GM18951 (cell line): ENCODE results near the gene ZNRF3.

Experiments used
- POLR2A ChIP-seq: IDR thresholded peaks from 4 replicates; pipeline ENCODE4 v1.6.1; 2011; ENCODE audit warnings: mild to moderate bottlenecking; ENCODE audit not compliant: insufficient read length, insufficient read depth; ENCODE audit errors: extremely low read depth
- in situ Hi-C: fragments of 300-500 bp; cut with MboI; formaldehyde crosslinking; loops from one replicate; pipeline ENCODE4 v1.12.0; 2022; ENCODE audit warnings: low sequenced_read_pairs, mixed read lengths, inconsistent platforms; ENCODE audit not compliant: unreplicated experiment

ZNRF3 gene

DNA sequence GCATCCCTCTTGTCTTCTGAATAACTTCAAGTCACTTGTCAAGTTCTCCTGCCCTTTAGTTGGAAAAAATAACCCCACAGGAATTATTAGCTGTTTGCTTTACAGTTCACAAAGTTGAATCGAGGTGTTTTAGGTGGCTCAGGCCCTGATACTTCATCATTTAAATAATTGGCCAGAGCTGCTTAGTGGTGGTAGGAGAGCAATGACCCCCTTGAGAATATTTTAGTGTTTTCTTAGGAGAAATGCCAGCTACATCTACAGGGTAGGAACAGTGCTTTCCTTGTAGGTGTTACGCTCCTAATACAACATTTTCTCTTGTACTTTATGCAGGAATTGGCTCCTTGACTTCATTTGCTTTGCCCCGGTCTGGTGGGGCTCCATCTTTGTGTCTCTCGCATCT lies 105.1 kb downstream of the ZNRF3 start:
- TF ChIP-seq POLR2A = no peak
- in situ Hi-C loops = no loop called here

DNA sequence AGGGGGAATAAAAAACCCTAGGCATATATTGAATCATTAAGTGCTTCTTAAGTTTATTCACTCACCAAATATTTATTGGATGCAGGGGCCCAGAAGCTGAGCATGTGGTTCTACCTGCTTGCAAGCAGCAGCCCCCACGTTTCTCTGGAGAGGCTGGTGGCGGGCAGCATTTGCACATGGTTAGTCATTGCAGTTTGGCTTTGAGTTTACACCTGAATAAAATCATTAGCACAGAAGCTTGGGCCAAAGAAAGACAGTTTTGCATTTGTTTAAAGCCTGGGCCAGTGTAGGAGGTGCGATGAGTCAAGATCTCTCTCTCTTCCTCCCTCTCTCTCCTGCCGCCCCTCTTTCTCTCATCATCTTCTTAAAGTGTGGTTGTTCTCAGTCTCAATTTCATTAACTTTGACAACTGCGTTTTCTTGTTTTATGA lies 105.7 kb downstream of the ZNRF3 start:
- no peak for TF ChIP-seq POLR2A
- in situ Hi-C loops = no loop called here

DNA sequence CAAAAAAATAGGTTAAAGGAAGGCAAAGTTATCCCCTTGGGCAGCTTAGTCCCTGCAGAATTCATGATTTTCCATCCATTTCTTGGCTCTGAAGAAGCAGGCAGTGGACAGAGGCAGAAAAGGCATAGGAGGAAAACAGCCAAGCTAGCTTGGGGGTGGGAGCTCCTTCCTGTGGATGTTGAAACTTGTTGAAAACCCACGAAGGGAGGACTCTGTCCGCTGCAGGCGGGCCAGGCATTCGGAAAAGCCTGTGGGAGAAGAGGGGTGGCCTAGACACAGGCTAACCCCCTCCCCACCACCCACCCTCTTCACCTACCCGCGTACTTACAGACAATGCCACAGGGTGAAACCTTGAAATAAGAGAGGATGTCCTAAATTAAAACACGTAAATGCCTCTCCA lies 106.1 kb downstream of the ZNRF3 start:
- no peak for TF ChIP-seq POLR2A
- in situ Hi-C loops = no loop called here

DNA sequence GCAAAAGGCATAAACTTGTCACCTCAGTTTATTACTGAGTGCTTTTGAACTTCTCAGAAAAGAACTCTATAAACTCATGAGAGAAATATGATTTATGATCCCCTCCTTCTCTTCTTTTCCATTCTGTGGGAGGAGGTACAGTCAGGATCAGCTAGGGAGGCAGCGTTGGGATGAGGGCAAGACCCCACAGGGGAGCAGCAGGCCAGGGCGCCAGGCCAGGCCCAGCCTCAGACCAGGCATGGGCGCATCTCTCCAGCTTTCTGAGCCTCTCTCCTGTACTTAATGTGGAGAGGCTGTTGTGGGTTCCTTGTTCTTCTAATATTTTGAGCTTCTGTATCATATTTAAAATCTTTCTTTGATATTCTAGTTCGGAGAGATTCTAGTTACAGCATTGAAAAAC lies 106.5 kb downstream of the ZNRF3 start:
- in situ Hi-C loops = no loop called here
- TF ChIP-seq POLR2A = no peak

DNA sequence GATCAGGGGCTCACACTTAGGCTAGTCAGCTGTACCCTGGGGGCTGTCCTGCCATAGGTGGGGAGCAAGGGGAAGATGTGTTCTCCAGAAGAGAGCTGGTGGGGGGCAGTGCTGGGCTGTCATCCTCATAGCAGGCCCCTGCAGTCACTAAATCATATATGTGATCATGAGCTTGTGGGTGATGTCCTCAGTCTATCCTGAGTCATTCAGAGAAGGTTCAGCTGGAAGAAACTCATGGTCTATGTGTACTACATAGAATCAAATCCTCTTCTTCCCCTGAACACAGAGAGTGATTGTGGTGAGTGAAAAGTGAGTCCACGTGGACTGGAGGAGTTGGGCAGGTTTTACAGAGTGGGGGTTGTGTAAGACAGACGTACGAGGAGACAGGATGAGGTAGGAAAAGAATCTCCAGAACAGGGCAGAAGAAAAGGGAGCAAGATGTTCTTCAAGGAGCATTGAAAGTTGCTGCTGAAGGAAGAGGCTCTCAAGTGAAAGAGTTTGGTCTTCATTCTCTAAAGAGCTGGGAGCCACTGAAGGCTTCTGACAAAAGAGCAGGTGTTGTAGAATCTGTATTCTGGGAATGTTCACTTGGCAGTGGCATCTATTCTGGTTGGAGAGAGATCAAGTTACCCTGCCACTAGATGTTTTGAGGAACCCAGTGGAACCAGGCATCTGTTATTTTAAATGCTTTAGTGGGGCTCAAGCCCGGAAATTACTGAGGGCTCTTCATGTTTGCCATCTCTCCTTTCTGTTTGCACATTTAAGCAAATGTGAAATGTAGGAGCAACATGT lies 109.4 kb downstream of the ZNRF3 start:
- no peak for TF ChIP-seq POLR2A
- in situ Hi-C loops = no loop called here

DNA sequence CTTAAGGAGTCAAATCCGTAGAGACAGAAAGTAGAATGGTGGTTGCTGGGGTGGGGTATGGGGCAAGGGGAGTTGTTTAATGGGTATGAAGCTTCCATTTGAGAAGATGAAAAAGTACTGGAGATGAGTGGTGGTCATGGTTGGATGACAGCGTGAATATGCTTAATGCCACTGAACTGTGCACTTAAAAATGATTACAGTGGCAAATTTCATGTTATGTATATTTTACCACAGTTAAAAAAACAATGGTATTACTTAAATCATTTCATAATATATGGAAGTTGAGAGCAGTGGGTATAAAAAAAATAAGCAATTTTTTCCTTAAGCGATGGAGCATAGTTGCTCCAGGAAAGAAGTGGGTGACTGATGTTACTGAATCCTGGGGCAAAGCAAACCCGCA lies 111.2 kb downstream of the ZNRF3 start:
- in situ Hi-C loops = no loop called here
- no peak for TF ChIP-seq POLR2A

DNA sequence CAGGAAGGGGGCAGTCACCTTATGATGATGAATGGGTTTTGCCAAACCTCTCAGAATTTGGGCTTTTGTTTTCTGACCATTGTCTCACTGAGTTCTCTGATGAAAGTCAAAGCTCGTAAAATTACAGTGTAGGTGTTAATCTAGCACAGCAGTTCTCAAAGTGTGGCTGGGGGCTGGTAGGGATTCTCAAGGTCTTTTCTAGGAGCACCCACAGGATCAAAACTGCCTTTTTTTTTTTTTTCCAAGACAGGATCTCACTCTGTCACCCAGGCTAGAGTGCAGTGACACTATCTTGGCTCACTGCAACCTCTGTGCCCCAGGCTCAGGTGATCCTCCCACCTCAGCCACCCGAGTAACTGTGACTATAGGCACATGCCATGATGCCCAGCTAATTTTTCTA lies 112.2 kb downstream of the ZNRF3 start:
- no peak for TF ChIP-seq POLR2A
- in situ Hi-C loops = no loop called here

DNA sequence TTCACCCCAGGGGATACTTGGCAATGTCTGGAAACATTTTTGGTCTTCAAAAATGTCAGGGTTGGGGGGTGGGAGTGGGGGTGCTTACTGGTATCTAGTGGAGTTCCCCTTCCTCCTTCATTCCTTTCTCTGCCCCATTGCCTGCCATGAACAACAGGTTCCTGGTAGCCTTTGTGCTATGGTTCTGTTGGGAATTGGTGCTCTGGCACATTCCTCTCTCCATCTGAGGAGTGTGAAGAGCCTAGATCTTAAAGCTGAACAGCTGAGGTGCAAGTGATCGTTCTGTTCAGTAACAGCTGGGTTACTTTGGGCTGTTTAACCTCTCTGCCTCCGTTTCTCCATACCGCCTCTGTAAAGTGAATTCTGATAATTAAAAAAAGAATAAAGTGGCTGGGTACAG lies 114.0 kb downstream of the ZNRF3 start:
- TF ChIP-seq POLR2A = no peak
- in situ Hi-C loops = no loop called here

DNA sequence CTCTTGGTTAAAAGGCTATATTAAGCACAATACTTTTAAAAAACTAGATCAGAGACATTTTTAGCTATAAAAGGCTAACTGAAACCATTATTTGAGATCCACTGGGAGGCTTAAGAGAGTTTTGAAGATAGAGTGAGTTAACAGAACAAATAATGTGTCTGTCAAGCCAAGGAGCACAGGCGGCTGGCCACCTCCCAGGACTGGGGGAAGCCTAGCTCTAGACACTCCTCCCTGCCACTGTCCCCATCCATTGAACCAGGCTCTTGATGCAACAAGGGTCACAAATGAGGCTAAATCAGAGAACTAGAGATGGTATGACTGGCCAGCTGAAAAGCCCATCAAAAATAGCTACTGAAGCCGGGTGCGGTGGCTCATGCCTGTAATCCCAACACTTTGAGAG lies 115.3 kb downstream of the ZNRF3 start:
- TF ChIP-seq POLR2A = no peak
- in situ Hi-C loops = no loop called here

DNA sequence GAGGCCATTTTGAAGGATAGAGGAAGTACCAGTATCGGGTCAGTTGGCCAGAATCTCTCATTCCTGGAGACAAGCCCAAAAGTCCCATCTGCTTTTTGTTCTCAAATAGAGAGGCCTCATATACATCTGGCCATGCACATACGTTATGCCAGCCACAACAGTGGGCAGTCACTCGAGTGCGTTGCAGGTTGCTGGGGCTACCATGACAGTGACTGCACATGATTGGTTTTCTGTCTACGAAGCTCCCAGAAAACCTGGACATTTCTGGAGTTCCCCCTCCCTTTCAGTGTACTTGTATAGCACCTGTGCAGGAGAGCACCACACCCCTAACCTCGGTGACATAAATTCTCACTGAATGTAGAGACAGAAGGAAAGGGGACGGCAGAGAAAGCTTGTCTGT lies 116.1 kb downstream of the ZNRF3 start:
- in situ Hi-C loops = no loop called here
- no peak for TF ChIP-seq POLR2A

DNA sequence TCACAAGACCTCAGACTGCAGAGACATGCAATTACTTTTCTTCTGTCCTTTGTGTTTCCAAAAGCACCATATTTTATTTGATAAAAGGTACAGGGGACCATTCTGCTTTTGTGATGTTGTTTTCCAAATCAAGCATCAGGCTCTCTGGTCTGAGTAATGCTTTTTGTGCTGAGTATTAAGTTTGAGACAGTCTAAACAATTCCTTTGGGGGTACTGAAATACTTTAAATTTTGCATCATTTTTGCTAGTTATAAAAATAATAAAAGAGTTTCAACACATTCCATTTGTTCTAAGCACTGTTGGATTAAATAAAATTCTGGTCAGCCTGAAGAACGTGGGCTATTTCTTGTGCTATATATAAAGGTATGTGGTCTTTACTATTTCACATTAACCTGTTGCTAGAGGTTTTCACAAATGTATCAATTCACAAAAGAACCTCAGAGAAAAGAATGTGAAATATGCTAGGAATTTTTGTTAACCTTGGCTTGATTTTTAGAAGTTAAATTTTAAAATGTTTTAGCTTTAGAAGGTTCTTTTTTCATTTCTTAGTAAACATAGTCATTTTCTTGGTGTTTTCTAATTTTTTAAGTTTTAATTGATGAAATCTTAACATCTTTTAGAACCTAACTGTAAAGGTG lies 116.7 kb downstream of the ZNRF3 start:
- TF ChIP-seq POLR2A = no peak

DNA sequence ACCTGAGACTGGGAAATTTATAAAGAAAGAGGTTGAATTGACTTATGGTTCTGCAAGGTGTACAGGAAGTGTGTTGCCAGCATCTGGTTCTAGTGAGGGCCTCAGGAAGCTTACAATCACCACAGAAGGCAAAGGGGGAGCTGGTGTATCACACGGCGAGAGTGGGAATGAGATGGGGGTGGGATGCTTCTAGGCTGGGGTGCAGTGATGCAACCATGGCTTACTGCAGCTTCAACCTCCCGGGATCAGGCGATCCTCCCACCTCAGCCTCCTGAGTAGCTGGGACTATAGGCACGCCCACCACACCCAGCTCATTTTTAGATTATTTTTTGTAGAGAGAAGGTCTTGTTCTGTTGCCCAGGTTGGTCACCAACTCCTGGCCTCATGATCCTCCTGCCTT lies 117.3 kb downstream of the ZNRF3 start:
- in situ Hi-C loops = no loop called here
- no peak for TF ChIP-seq POLR2A

More for the DNA sequence above, 116.7 kb downstream of the ZNRF3 start:
- in situ Hi-C loops = no loop called here

DNA sequence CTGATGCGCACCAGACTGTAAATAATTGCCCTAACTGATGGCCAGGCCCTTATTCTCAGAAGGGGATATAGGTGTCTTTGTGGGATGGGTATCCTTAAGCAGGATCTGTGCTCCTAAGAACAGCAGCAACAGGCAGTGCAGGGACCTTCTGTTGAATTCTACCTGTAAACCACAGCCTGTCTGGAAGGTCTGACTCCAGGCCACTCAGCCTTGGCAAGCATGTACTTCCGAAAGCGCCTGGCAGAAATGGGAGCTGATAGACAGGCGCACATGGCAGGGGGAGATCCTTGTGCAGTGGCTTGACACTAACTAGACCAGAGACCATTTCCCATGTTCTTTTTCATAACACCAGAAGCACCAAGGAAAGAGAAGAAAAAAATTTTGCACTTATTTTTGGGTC lies 119.2 kb downstream of the ZNRF3 start:
- no peak for TF ChIP-seq POLR2A
- in situ Hi-C loops = no loop called here

DNA sequence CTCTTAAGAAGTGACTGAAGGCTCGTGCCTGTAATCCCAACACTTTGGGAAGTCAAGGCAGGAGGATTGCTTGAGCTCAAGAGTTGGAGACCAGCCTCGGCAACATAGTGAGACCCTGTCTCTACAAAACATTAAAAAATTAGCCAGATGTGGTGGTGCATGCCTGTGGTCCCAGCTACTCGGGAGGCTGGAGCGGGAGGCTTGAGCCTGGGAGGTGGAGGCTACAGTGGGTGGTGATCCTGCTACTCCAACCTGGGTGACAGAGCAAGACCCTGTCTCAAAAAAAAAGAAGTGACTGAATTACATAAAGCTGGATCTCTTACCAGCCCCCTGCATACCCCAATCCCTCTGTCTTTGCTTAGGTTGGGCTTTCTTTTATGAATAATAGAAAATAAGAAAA lies 120.2 kb downstream of the ZNRF3 start:
- in situ Hi-C loops = no loop called here
- no peak for TF ChIP-seq POLR2A
